GM12878 (cell line): ENCODE measurements around the gene PRG3. TPM values are rescaled to one million over a fixed set of nuclear protein-coding genes. Genes with fewer than 3 reads are reported as not detected.

Source experiments
- ATAC-seq: fragments of 200-7000 bp; cut with Tn5 transposase; 3 replicates; pipeline ENCODE4 v1.9.1; 2020; ENCODE audit warnings: mild to moderate bottlenecking, moderate library complexity
- BruUV-seq: library from RNA; stranded (reverse); fragments of 400-500 nt; replicated peaks from 2 replicates; lab custom pipeline; 2021; lab: Mats Ljungman, UMichigan
- CTCF ChIA-PET: fragments of 300-600 bp; sonication (Branson Sonifier 250); formaldehyde crosslinking; extraction: SDS; loops from one replicate; lab custom pipeline; 2021; ENCODE audit warnings: inconsistent platforms; lab: Yijun Ruan, JAX
- POLR2A ChIA-PET: fragments of 350-600 bp; formaldehyde crosslinking; extraction: SDS; loops from one replicate; lab custom pipeline; 2021; ENCODE audit warnings: inconsistent platforms; lab: Charles Lee
- RAD21 ChIA-PET: fragments of 300-600 bp; sonication (Branson Sonifier 250); formaldehyde crosslinking; loops from one replicate; lab custom pipeline; 2023; ENCODE audit warnings: antibody characterized with exemption; ENCODE audit not compliant: unreplicated experiment; lab: Charles Lee
- SMC1A ChIA-PET: fragments of 300-600 bp; sonication (Branson Sonifier 250); formaldehyde crosslinking; loops from one replicate; lab custom pipeline; 2023; ENCODE audit not compliant: unreplicated experiment, uncharacterized antibody; lab: Charles Lee
- DNase-seq: peaks from one replicate; pipeline ENCODE4 v3.0.0-alpha.2; 2011; ENCODE audit warnings: low read depth, low spot score
- FAIRE-seq: peaks from 3 replicates; lab custom pipeline; 2011; peaks lifted over from hg19 to GRCh38; lab: Jason Lieb, UNC
- H2AFZ ChIP-seq: 2 replicates; pipeline ENCODE4 v1.6.0; 2011; ENCODE audit warnings: low read depth, low read length, control low read depth; ENCODE audit not compliant: control insufficient read depth
- H3K27ac ChIP-seq: 2 replicates; pipeline ENCODE4 v1.5.1; 2011; ENCODE audit warnings: control low read depth; ENCODE audit not compliant: control insufficient read depth, insufficient read depth
- H3K27me3 ChIP-seq, 2 experiments: replicated peaks in 1 of 2; 2 replicates each; pipeline versions ENCODE4 v1.6.0 to v1.6.1; 2011; ENCODE audit warnings: low read length in 1 of 2; ENCODE audit not compliant: control insufficient read depth in 2 of 2, insufficient read depth in 2 of 2
- H3K36me3 ChIP-seq, 2 experiments: 2 replicates each; pipeline ENCODE4 v1.5.1; 2011; ENCODE audit warnings: low read length in 1 of 2; ENCODE audit not compliant: control insufficient read depth in 2 of 2, insufficient read depth in 2 of 2
- H3K4me1 ChIP-seq: 2 replicates; pipeline ENCODE4 v1.6.1; 2011; ENCODE audit warnings: mild to moderate bottlenecking, low read length, moderate library complexity, mixed read lengths; ENCODE audit not compliant: control insufficient read depth, insufficient read depth
- H3K4me2 ChIP-seq: 2 replicates; pipeline ENCODE4 v1.6.0; 2011; ENCODE audit warnings: control low read depth; ENCODE audit not compliant: control insufficient read depth, insufficient read depth
- H3K4me3 ChIP-seq: fragments of 200-600 bp; sonication (generic); 2 replicates; pipeline ENCODE4 v1.5.1; 2016
- H3K79me2 ChIP-seq: 2 replicates; pipeline ENCODE4 v1.6.0; 2011; ENCODE audit warnings: low read length; ENCODE audit not compliant: control insufficient read depth, insufficient read depth
- H3K9ac ChIP-seq: 2 replicates; pipeline ENCODE4 v1.8.0; 2011; ENCODE audit warnings: low read length, control low read depth, mixed read lengths; ENCODE audit not compliant: control insufficient read depth, insufficient read depth
- H3K9me3 ChIP-seq: replicated peaks from 3 replicates; pipeline ENCODE4 v1.5.1; 2011; ENCODE audit warnings: mild to moderate bottlenecking, low read length; ENCODE audit not compliant: control insufficient read depth, insufficient read depth
- H4K20me1 ChIP-seq: 2 replicates; pipeline ENCODE4 v1.6.0; 2011; ENCODE audit not compliant: control insufficient read depth, insufficient read depth
- CEBPZ ChIP-seq: fragments of 150-350 bp; IDR thresholded peaks from 2 replicates; pipeline ENCODE4 v1.6.1; 2016; ENCODE audit warnings: low read depth, low read length
- CHD4 ChIP-seq: fragments of 200-600 bp; sonication (generic); IDR thresholded peaks from 2 replicates; pipeline ENCODE4 v1.6.1; 2016; ENCODE audit warnings: mild to moderate bottlenecking
- HDGF ChIP-seq: fragments of 450-650 bp; IDR thresholded peaks from 2 replicates; pipeline ENCODE4 v1.6.1; 2016; ENCODE audit warnings: antibody characterized with exemption
- IRF3 ChIP-seq: fragments of 450-650 bp; IDR thresholded peaks from 2 replicates; pipeline ENCODE4 v1.6.1; 2014; ENCODE audit warnings: mild to moderate bottlenecking
- MEF2B ChIP-seq: fragments of 450-650 bp; IDR thresholded peaks from 2 replicates; pipeline ENCODE4 v1.6.1; 2018; ENCODE audit warnings: mild to moderate bottlenecking, moderate library complexity; ENCODE audit not compliant: partially characterized antibody, poor library complexity, severe bottlenecking
- PRDM15 ChIP-seq: fragments of 450-650 bp; formaldehyde crosslinking; IDR thresholded peaks from 2 replicates; pipeline ENCODE4 v1.4.0; 2020; ENCODE audit warnings: mild to moderate bottlenecking, moderate library complexity
- RAD21 ChIP-seq: IDR thresholded peaks from 2 replicates; pipeline ENCODE4 v1.6.1; 2011; ENCODE audit warnings: mild to moderate bottlenecking, low read depth, low read length, moderate library complexity; ENCODE audit not compliant: insufficient read depth
- SKIL ChIP-seq: fragments of 450-650 bp; IDR thresholded peaks from 2 replicates; pipeline ENCODE4 v1.6.1; 2017; ENCODE audit warnings: mild to moderate bottlenecking, low read depth, inconsistent platforms; ENCODE audit not compliant: poor library complexity, severe bottlenecking
- TCF12 ChIP-seq: IDR thresholded peaks from 2 replicates; pipeline ENCODE4 v1.6.1; 2011; ENCODE audit warnings: low read depth, mild to moderate bottlenecking, low read length
- WGBS: methylation state at CpG from one replicate; pipeline ENCODE4 v1.1.6; 2016; ENCODE audit warnings: low lambda C conversion rate; ENCODE audit not compliant: insufficient replicate concordance, insufficient coverage; ENCODE audit errors: missing lambda C conversion rate; 5-methylcytosine and 5-hydroxymethylcytosine counted together
- in situ Hi-C: fragments of 300-500 bp; cut with MboI; formaldehyde crosslinking; loops from 9 replicates; pipeline ENCODE4 v1.14.3; 2018; ENCODE audit warnings: mixed read lengths
- intact Hi-C: fragments of 100-400 bp; cut with micrococcal nuclease; formaldehyde crosslinking; loops from one replicate; pipeline ENCODE4 v1.14.2; 2022; ENCODE audit not compliant: unreplicated experiment
- polyA plus RNA-seq, 11 experiments: library from polyadenylated mRNA; depleted of rRNA in 4 of 11; unstranded in 6 of 11; stranded (reverse) in 5 of 11; fragments of >200 nt; fragmentation: Nextera tagmentation in 4 of 11; fragmentation: Illumina TruSeq in 1 of 11; extraction: Ambion mirVana in 4 of 11; extraction: Trizol in 1 of 11; gene quantifications; 1 replicate in 1 of 11; 2 replicates in 10 of 11; pipeline versions ENCODE4 v1.2.1 to v1.2.3, GENCODE V29; 2011 to 2016; ENCODE audit warnings: inconsistent platforms in 2 of 11, missing spikeins in 2 of 11, low read depth in 1 of 11
- total RNA-seq, 4 experiments: library from RNA; depleted of rRNA in 3 of 4; stranded (reverse); fragments of >200 nt in 3 of 4; fragmentation: Illumina TruSeq in 1 of 4; extraction: Trizol in 1 of 4; gene quantifications; 2 replicates each; pipeline versions ENCODE4 v1.2.1 to v1.2.3, GENCODE V29; 2013 to 2021

PRG3 gene
- total and polyA plus RNA-seq, 10 of the 15 experiments (the other 5 are each of a cell fraction or from before 2014, with no cell fraction given): not detected

GRCh38 chr11:57357310-57357709 lies 23.6 kb downstream of the PRG3 start:
- RAD21 ChIA-PET: no interaction called here
- H3K9me3 ChIP-seq: no peaks in the 10 kb centered on the region; the same call in 2 of the 3 replicates
- no peaks in the 10 kb centered on the region for H3K4me1 ChIP-seq
- ATAC-seq (no peak), DNase-seq (no peak), FAIRE-seq (no peak)
- SMC1A ChIA-PET: interaction anchor here (1.0 kb wide), 1 partner anchor 9 kb away, joined by 4 read pairs; no protein-coding TSS in a partner anchor
- POLR2A ChIA-PET: no interaction called here
- no TSS peak for BruUV-seq
- TF ChIP-seq SKIL (no peak), CHD4 (no peak), PRDM15 (no peak), TCF12 (no peak), RAD21 (no peak), MEF2B (no peak), CEBPZ (no peak), IRF3 (no peak), HDGF (no peak)
- no peak overlapping the region for H3K4me2 ChIP-seq
- in situ Hi-C loops (no loop called here), intact Hi-C loops (no loop called here)
- H3K27me3 ChIP-seq: peaks cover 0 to 3% of the 10 kb centered on the region in 2 experiments; a peak in 2 of 4 replicates
- no peak overlapping the region for H3K27ac ChIP-seq
- H3K79me2 ChIP-seq: no peaks in the 10 kb centered on the region
- no peak overlapping the region for H3K4me3 ChIP-seq
- no peaks in the 10 kb centered on the region for H3K36me3 ChIP-seq
- WGBS: 31% methylated on average over 3 of the region's 3 CpGs
- CTCF ChIA-PET: interaction anchor here (1.7 to 2.4 kb wide), 3 partner anchors 12 to 210 kb away, joined by 3 to 8 read pairs (median 7); partner anchors contain the start of gene UBE2L6
- no peak overlapping the region for H2AFZ ChIP-seq
- no peaks in the 10 kb centered on the region for H4K20me1 ChIP-seq
- H3K9ac ChIP-seq: no peak overlapping the region
